K562 (cell line): ENCODE data around the gene CUL1. TPM values are rescaled to one million over a fixed set of nuclear protein-coding genes. Genes with fewer than 3 reads are reported as not detected.
A peak's percentile ranks its signal among the peaks of the same experiment; 100 is the strongest.

Experiments used
- ATAC-seq: fragments of 200-7000 bp; cut with Tn5 transposase; 3 replicates; pipeline ENCODE4 v1.9.1; 2020; ENCODE audit warnings: moderate library complexity
- BruUV-seq: library from RNA; stranded (reverse); fragments of 400-500 nt; replicated peaks from 2 replicates; lab custom pipeline; 2021; lab: Mats Ljungman, UMichigan
- CTCF ChIA-PET: fragments of 300-600 bp; formaldehyde crosslinking; extraction: SDS; loops from one replicate; lab custom pipeline; 2021; ENCODE audit warnings: low intra/inter-chr PET ratio; lab: Yijun Ruan, JAX
- POLR2A ChIA-PET: fragments of 300-600, 350-650 bp; sonication (Branson Sonifier 250); formaldehyde crosslinking; extraction: SDS; loops from one replicate; lab custom pipeline; 2021; ENCODE audit warnings: antibody characterized with exemption, inconsistent platforms; lab: Yijun Ruan, JAX
- DNase-seq, 4 experiments: peaks; one replicate each; pipeline versions ENCODE4 v3.0.0 to v3.0.0-alpha.2; 2011 to 2018; ENCODE audit warnings: low spot score in 3 of 4, mixed read lengths in 3 of 4; ENCODE audit errors: extremely low read depth in 1 of 4
- FAIRE-seq: peaks from 2 replicates; lab custom pipeline; 2011; peaks lifted over from hg19 to GRCh38; lab: Jason Lieb, UNC
- H2AFZ ChIP-seq: 2 replicates; pipeline ENCODE4 v1.6.0; 2011; ENCODE audit warnings: low read depth, low read length, control low read depth, inconsistent platforms
- H3K27ac ChIP-seq: fragments of 200-600 bp; 3 replicates; pipeline ENCODE4 v1.8.0; 2011; ENCODE audit warnings: low read depth, mild to moderate bottlenecking, control low read depth, inconsistent platforms, low read length, moderate library complexity, mixed read lengths; ENCODE audit errors: extremely low read depth
- H3K27me3 ChIP-seq, 2 experiments: fragments of 300-600 bp in 1 of 2; 2 replicates in 1 of 2; 3 replicates in 1 of 2; pipeline versions ENCODE4 v1.6.0 to v1.8.0; 2011; ENCODE audit warnings: inconsistent platforms in 2 of 2, low read length in 2 of 2, mild to moderate bottlenecking in 1 of 2, mixed read lengths in 1 of 2, moderate library complexity in 1 of 2; ENCODE audit not compliant: control insufficient read depth in 2 of 2, insufficient read depth in 2 of 2
- H3K36me3 ChIP-seq: fragments of 300-600 bp; 3 replicates; pipeline ENCODE4 v1.8.0; 2011; ENCODE audit warnings: mild to moderate bottlenecking, low read length, inconsistent platforms; ENCODE audit not compliant: control insufficient read depth, insufficient read depth
- H3K4me1 ChIP-seq, 2 experiments: fragments of 200-600 bp in 1 of 2; replicated peaks in 1 of 2; 2 replicates in 1 of 2; 3 replicates in 1 of 2; pipeline versions ENCODE4 v1.5.1 to v1.8.0; 2011; ENCODE audit warnings: inconsistent platforms in 2 of 2, low read length in 2 of 2, mild to moderate bottlenecking in 1 of 2, mixed read lengths in 1 of 2, moderate library complexity in 1 of 2; ENCODE audit not compliant: control insufficient read depth in 2 of 2, insufficient read depth in 2 of 2
- H3K4me2 ChIP-seq: 2 replicates; pipeline ENCODE4 v1.6.1; 2011; ENCODE audit warnings: low read length, control low read depth, inconsistent platforms, mixed read lengths; ENCODE audit not compliant: insufficient read depth
- H3K4me3 ChIP-seq: fragments of 200-600 bp; sonication (generic), shearing (Covaris generic); 2 replicates; pipeline ENCODE4 v1.5.1; 2016; ENCODE audit warnings: control low read depth, inconsistent platforms
- H3K79me2 ChIP-seq: fragments of 200-600 bp; 3 replicates; pipeline ENCODE4 v1.8.0; 2011; ENCODE audit warnings: low read length, inconsistent platforms; ENCODE audit not compliant: control insufficient read depth, insufficient read depth
- H3K9ac ChIP-seq, 2 experiments: 2 replicates each; pipeline versions ENCODE4 v1.6.0 to v1.6.1; 2011; ENCODE audit warnings: low read depth in 2 of 2, low read length in 2 of 2, control low read depth in 1 of 2, inconsistent platforms in 1 of 2, mild to moderate bottlenecking in 1 of 2, mixed read lengths in 1 of 2; ENCODE audit not compliant: insufficient read depth in 1 of 2
- H3K9me1 ChIP-seq: one replicate; pipeline ENCODE4 v1.6.0; 2011; ENCODE audit warnings: inconsistent platforms, mild to moderate bottlenecking, low read length, moderate library complexity; ENCODE audit not compliant: control insufficient read depth, insufficient read depth
- H3K9me3 ChIP-seq: replicated peaks from 2 replicates; pipeline ENCODE4 v1.5.1; 2011; ENCODE audit warnings: low read depth, low read length, inconsistent platforms; ENCODE audit not compliant: control insufficient read depth, insufficient read depth
- H4K20me1 ChIP-seq: replicated peaks from 2 replicates; pipeline ENCODE4 v1.6.1; 2011; ENCODE audit warnings: low read length, inconsistent platforms, mixed read lengths; ENCODE audit not compliant: control insufficient read depth, insufficient read depth
- CBFA2T3 ChIP-seq: fragments of 450-650 bp; IDR thresholded peaks from 2 replicates; pipeline ENCODE4 v1.6.1; 2017
- CEBPG ChIP-seq, 3 experiments: fragments of 200-800 bp in 1 of 3; sonication (Bioruptor generic) in 1 of 3; sonication (generic) in 1 of 3; formaldehyde crosslinking in 1 of 3; IDR thresholded peaks in 2 of 3; conservative IDR thresholded peaks in 1 of 3; 2 replicates each; pipeline versions ENCODE4 v1.6.1 to v1.8.0; 2016 to 2022; ENCODE audit warnings: missing compliant biosample characterization in 2 of 3, missing genetic modification characterization in 2 of 3, mild to moderate bottlenecking in 1 of 3, missing genetic modification reagents in 1 of 3
- NCOA2 ChIP-seq, 2 experiments: fragments of 450-650 bp; IDR thresholded peaks; 2 replicates each; pipeline ENCODE4 v1.6.1; 2018; ENCODE audit warnings: mild to moderate bottlenecking in 2 of 2, moderate library complexity in 1 of 2; ENCODE audit not compliant: partially characterized antibody in 2 of 2
- RBBP5 ChIP-seq: fragments of 200-600 bp; sonication (generic); IDR thresholded peaks from 2 replicates; pipeline ENCODE4 v1.6.1; 2012; ENCODE audit warnings: borderline replicate concordance, mild to moderate bottlenecking, low read length, control low read depth, inconsistent platforms; ENCODE audit not compliant: insufficient read depth, poor library complexity, severe bottlenecking
- SIRT6 ChIP-seq: IDR thresholded peaks from one replicate; pipeline ENCODE4 v1.6.1; 2012; ENCODE audit warnings: low read depth, mild to moderate bottlenecking, control low read depth, inconsistent platforms, low read length, moderate library complexity
- SNRNP70 ChIP-seq: fragments of 200-400 bp; formaldehyde crosslinking; optimal IDR thresholded peaks from 2 replicates; pipeline ENCODE3; 2017; ENCODE audit warnings: low read depth, low read length
- TSC22D4 ChIP-seq: fragments of 450-650 bp; IDR thresholded peaks from 2 replicates; pipeline ENCODE4 v1.6.1; 2016; ENCODE audit warnings: missing genetic modification characterization, missing biosample characterization, control low read depth
- U2AF2 ChIP-seq: fragments of 200-400 bp; formaldehyde crosslinking; optimal IDR thresholded peaks from 2 replicates; pipeline ENCODE3; 2017; ENCODE audit warnings: low read depth, mild to moderate bottlenecking, low read length
- YBX1 ChIP-seq: fragments of 450-650 bp; IDR thresholded peaks from 2 replicates; pipeline ENCODE4 v1.7.1; 2016; ENCODE audit warnings: mild to moderate bottlenecking
- ZNF12 ChIP-seq: sonication (generic); formaldehyde crosslinking; IDR thresholded peaks from 2 replicates; pipeline ENCODE4 v1.4.0; 2020; ENCODE audit warnings: mild to moderate bottlenecking, missing genetic modification reagents
- ZNF224 ChIP-seq: sonication (generic); formaldehyde crosslinking; IDR thresholded peaks from 2 replicates; pipeline ENCODE4 v1.8.0; 2022; ENCODE audit warnings: mild to moderate bottlenecking, missing genetic modification reagents
- ZNF639 ChIP-seq, 2 experiments: fragments of 200-800 bp in 1 of 2; sonication (Bioruptor generic) in 1 of 2; sonication (generic) in 1 of 2; formaldehyde crosslinking in 1 of 2; IDR thresholded peaks in 1 of 2; conservative IDR thresholded peaks in 1 of 2; 2 replicates each; pipeline versions ENCODE4 v1.5.0 to v1.6.1; 2016 to 2020; ENCODE audit warnings: missing compliant biosample characterization in 1 of 2, missing genetic modification characterization in 1 of 2, missing genetic modification reagents in 1 of 2
- ZNF696 ChIP-seq: fragments of 250-450 bp; sonication (Bioruptor Pico); conservative IDR thresholded peaks from 2 replicates; pipeline ENCODE4 v1.4.0; 2020; ENCODE audit warnings: mild to moderate bottlenecking, moderate library complexity
- ZNF778 ChIP-seq: fragments of 450-650 bp; formaldehyde crosslinking; IDR thresholded peaks from 2 replicates; pipeline ENCODE4 v1.4.0; 2020; ENCODE audit warnings: mild to moderate bottlenecking, moderate library complexity
- WGBS: fragments of 100-300 bp; shearing (Covaris generic); methylation state at CpG from one replicate; pipeline ENCODE4 v1.1.6; 2016; ENCODE audit warnings: low coverage, mixed read lengths; ENCODE audit not compliant: insufficient coverage; ENCODE audit errors: missing lambda C conversion rate; 5-methylcytosine and 5-hydroxymethylcytosine counted together
- in situ Hi-C: fragments of 300-500 bp; cut with MboI; formaldehyde crosslinking; loops from 4 replicates; pipeline ENCODE4 v1.15.0; 2018; ENCODE audit warnings: inconsistent platforms, mixed read lengths
- intact Hi-C: fragments of 100-400 bp; cut with micrococcal nuclease; formaldehyde crosslinking; loops from 2 replicates; pipeline ENCODE4 v1.14.2; 2022
- polyA plus RNA-seq, 8 experiments: library from polyadenylated mRNA; depleted of rRNA in 4 of 8; stranded (reverse) in 5 of 8; unstranded in 3 of 8; fragments of >200 nt; fragmentation: Nextera tagmentation in 2 of 8; fragmentation: Illumina TruSeq in 1 of 8; extraction: Ambion mirVana in 2 of 8; extraction: Trizol in 1 of 8; gene quantifications; 2 replicates each; pipeline versions ENCODE4 v1.2.1 to v1.2.3, GENCODE V29; 2011 to 2014; ENCODE audit warnings: inconsistent platforms in 1 of 8, missing spikeins in 1 of 8
- total RNA-seq, 7 experiments: library from RNA; depleted of rRNA in 6 of 7; stranded (reverse); fragments of >200 nt in 6 of 7; fragmentation: Illumina TruSeq in 2 of 7; extraction: Trizol in 2 of 7; gene quantifications; 2 replicates each; pipeline versions ENCODE4 v1.2.1 to v1.2.3, GENCODE V29; 2011 to 2021; ENCODE audit warnings: low replicate concordance in 1 of 7

Gene CUL1
- total and polyA plus RNA-seq, 9 of the 15 experiments (the other 6 are each of a cell fraction or from before 2014, with no cell fraction given): 31.5 to 107 (median 96.5) TPM

GRCh38 chr7:148723846-148724245 lies 25.1 kb downstream of the CUL1 start:
- Histone ChIP-seq H3K27ac (no peak overlapping the region), H3K9me3 (no peaks in the 10 kb centered on the region), H3K79me2 (peaks cover 98% of the 10 kb centered on the region), H3K9ac (no peak overlapping the region), H3K27me3 (no peaks in the 10 kb centered on the region), H2AFZ (no peak overlapping the region), H3K4me2 (no peak overlapping the region), H4K20me1 (peaks cover 69% of the 10 kb centered on the region), H3K36me3 (no peaks in the 10 kb centered on the region), H3K9me1 (peaks cover 25% of the 10 kb centered on the region), H3K4me1 (peaks cover 18 to 33% of the 10 kb centered on the region in 2 experiments), H3K4me3 (no peak overlapping the region)
- in situ Hi-C loops (no loop called here), intact Hi-C loops (no loop called here)
- ATAC-seq (no peak), DNase-seq (no peak), FAIRE-seq (no peak)
- ChIA-PET CTCF (no interaction called here), POLR2A (interaction anchor here (0.9 to 1.7 kb wide), 3 partner anchors 12 to 19 kb away, joined by 3 to 6 read pairs (median 4); no protein-coding TSS in a partner anchor)
- BruUV-seq: no TSS peak
- 65% methylated on average over 3 of the region's 3 CpGs for WGBS
- TF ChIP-seq CBFA2T3 (no peak), U2AF2 (no peak), NCOA2 (IDR thresholded peaks at IDR 0.05; ENCODE audit: partially characterized antibody in 2 of 2) (no peak), CEBPG (CRISPR knock-in tag; IDR thresholded peaks at IDR 0.05) (no peak), CEBPG (tag; conservative IDR thresholded peaks at IDR 0.05 in 1 of 2, IDR thresholded peaks at IDR 0.05 in 1 of 2) (peak in 1 of 2 experiments; percentile 27; a peak in 1 of 4 replicates), ZNF778 (CRISPR knock-in tag) (no peak)

GRCh38 chr7:148726385-148726784 lies 27.7 kb downstream of the CUL1 start:
- no peak overlapping the region for H2AFZ ChIP-seq
- H3K36me3 ChIP-seq: peaks cover 21% of the 10 kb centered on the region
- H3K4me2 ChIP-seq: no peak overlapping the region
- H4K20me1 ChIP-seq: peaks cover 59% of the 10 kb centered on the region
- no peak overlapping the region for H3K9ac ChIP-seq
- H3K9me1 ChIP-seq: peaks cover 10% of the 10 kb centered on the region
- no peak overlapping the region for H3K27ac ChIP-seq
- ChIA-PET CTCF (no interaction called here), POLR2A (interaction anchor here (0.6 kb wide), 1 partner anchor 106 kb away, joined by 3 read pairs; no protein-coding TSS in a partner anchor)
- H3K9me3 ChIP-seq: no peaks in the 10 kb centered on the region
- 86% methylated on average over 2 of the region's 2 CpGs for WGBS
- no peak for ATAC-seq
- H3K27me3 ChIP-seq: no peaks in the 10 kb centered on the region
- H3K4me3 ChIP-seq: no peak overlapping the region
- no peak for DNase-seq
- H3K4me1 ChIP-seq: peaks cover 15% of the 10 kb centered on the region in 2 experiments; a peak in 4 of 5 replicates
- FAIRE-seq: no peak
- H3K79me2 ChIP-seq: peaks cover 97% of the 10 kb centered on the region
- in situ Hi-C loops (no loop called here), intact Hi-C loops (no loop called here)
- BruUV-seq: no TSS peak
- TF ChIP-seq RBBP5 (no peak), ZNF639 (CRISPR knock-in tag; conservative IDR thresholded peaks at IDR 0.05 in 1 of 2, IDR thresholded peaks at IDR 0.05 in 1 of 2) (no peak), TSC22D4 (tag) (no peak), ZNF224 (CRISPR knock-in tag) (no peak), ZNF12 (CRISPR knock-in tag) (no peak), SIRT6 (no peak), ZNF696 (CRISPR knock-in tag) (no peak), SNRNP70 (no peak), YBX1 (no peak)
